ENCODE results near the gene SMAD7.
A peak's percentile ranks its signal among the peaks of the same experiment; 100 is the strongest.

GRCh38 chr18:48948112-48949049 is 2.4 kb downstream of the SMAD7 start:
- TF ChIP-seq, protein P1, sequence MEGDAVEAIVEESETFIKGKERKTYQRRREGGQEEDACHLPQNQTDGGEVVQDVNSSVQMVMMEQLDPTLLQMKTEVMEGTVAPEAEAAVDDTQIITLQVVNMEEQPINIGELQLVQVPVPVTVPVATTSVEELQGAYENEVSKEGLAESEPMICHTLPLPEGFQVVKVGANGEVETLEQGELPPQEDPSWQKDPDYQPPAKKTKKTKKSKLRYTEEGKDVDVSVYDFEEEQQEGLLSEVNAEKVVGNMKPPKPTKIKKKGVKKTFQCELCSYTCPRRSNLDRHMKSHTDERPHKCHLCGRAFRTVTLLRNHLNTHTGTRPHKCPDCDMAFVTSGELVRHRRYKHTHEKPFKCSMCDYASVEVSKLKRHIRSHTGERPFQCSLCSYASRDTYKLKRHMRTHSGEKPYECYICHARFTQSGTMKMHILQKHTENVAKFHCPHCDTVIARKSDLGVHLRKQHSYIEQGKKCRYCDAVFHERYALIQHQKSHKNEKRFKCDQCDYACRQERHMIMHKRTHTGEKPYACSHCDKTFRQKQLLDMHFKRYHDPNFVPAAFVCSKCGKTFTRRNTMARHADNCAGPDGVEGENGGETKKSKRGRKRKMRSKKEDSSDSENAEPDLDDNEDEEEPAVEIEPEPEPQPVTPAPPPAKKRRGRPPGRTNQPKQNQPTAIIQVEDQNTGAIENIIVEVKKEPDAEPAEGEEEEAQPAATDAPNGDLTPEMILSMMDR (IDR thresholded peaks at IDR 0.05) = peak in 1 of 6 experiments; percentile 6
- peak; percentile 16 to 18 for TF ChIP-seq POLR2A (IDR thresholded peaks at IDR 0.05)
